HEK293 (cell line): ENCODE measurements around the gene BIN1.
A peak's percentile ranks its signal among the peaks of the same experiment; 100 is the strongest.

Experiments used
- BCL11A ChIP-seq: fragments of 450-650 bp; formaldehyde crosslinking; IDR thresholded peaks from 2 replicates; pipeline ENCODE4 v1.5.1; 2016; ENCODE audit warnings: low read depth, missing biosample characterization, missing genetic modification characterization
- IKZF3 ChIP-seq: fragments of 450-650 bp; IDR thresholded peaks from 2 replicates; pipeline ENCODE4 v1.5.0; 2018; ENCODE audit warnings: missing biosample characterization, mild to moderate bottlenecking, missing genetic modification characterization, moderate library complexity
- MYNN ChIP-seq: fragments of 450-650 bp; formaldehyde crosslinking; IDR thresholded peaks from 2 replicates; pipeline ENCODE4 v1.5.1; 2016; ENCODE audit warnings: missing biosample characterization, missing genetic modification characterization, borderline replicate concordance
- REST ChIP-seq: fragments of 450-650 bp; formaldehyde crosslinking; IDR thresholded peaks from 2 replicates; pipeline ENCODE4 v1.5.1; 2016; ENCODE audit warnings: missing biosample characterization, missing genetic modification characterization
- TCF7L2 ChIP-seq: IDR thresholded peaks from 2 replicates; pipeline ENCODE4 v1.6.1; 2011; ENCODE audit warnings: low read depth, mild to moderate bottlenecking, inconsistent platforms, low read length, moderate library complexity, borderline replicate concordance
- ZBTB21 ChIP-seq: fragments of 450-650 bp; formaldehyde crosslinking; IDR thresholded peaks from 2 replicates; pipeline ENCODE4 v1.5.1; 2017; ENCODE audit warnings: missing biosample characterization, missing genetic modification characterization
- ZNF426 ChIP-seq: fragments of 450-650 bp; formaldehyde crosslinking; IDR thresholded peaks from 2 replicates; pipeline ENCODE4 v1.5.1; 2017; ENCODE audit warnings: missing biosample characterization, missing genetic modification characterization, mild to moderate bottlenecking, inconsistent platforms, moderate library complexity
- ZNF571 ChIP-seq: fragments of 450-650 bp; formaldehyde crosslinking; IDR thresholded peaks from 2 replicates; pipeline ENCODE4 v1.5.0; 2017; ENCODE audit warnings: missing biosample characterization, missing genetic modification characterization
- ZNF600 ChIP-seq: fragments of 450-650 bp; formaldehyde crosslinking; IDR thresholded peaks from 2 replicates; pipeline ENCODE4 v1.5.1; 2016; ENCODE audit warnings: missing biosample characterization, missing genetic modification characterization
- ZNF629 ChIP-seq: fragments of 450-650 bp; formaldehyde crosslinking; IDR thresholded peaks from 2 replicates; pipeline ENCODE4 v1.5.1; 2017; ENCODE audit warnings: missing biosample characterization, missing genetic modification characterization
- ZNF704 ChIP-seq: fragments of 450-650 bp; formaldehyde crosslinking; IDR thresholded peaks from 2 replicates; pipeline ENCODE4 v1.5.1; 2016; ENCODE audit warnings: missing biosample characterization, missing genetic modification characterization
- TF ChIP-seq, protein P1 (sequence below): fragments of 450-650 bp; formaldehyde crosslinking; IDR thresholded peaks from 2 replicates; pipeline ENCODE4 v1.5.1; 2016; ENCODE audit warnings: missing biosample characterization, missing genetic modification characterization
- TF ChIP-seq, protein P2 (sequence below): fragments of 450-650 bp; formaldehyde crosslinking; conservative IDR thresholded peaks from 2 replicates; pipeline ENCODE4 v1.5.1; 2016; ENCODE audit warnings: low read depth, missing biosample characterization, missing genetic modification characterization

GRCh38 chr2:127049927-127050802 is 56.8 kb downstream of the BIN1 start:
- no peak for TF ChIP-seq BCL11A (tag by site-specific recombination)
- no peak for TF ChIP-seq ZNF704 (tag by site-specific recombination)
- TF ChIP-seq ZNF629 = no peak
- TF ChIP-seq ZNF571 (tag by site-specific recombination) = no peak
- no peak for TF ChIP-seq MYNN (tag by site-specific recombination)
- TF ChIP-seq, protein P1, sequence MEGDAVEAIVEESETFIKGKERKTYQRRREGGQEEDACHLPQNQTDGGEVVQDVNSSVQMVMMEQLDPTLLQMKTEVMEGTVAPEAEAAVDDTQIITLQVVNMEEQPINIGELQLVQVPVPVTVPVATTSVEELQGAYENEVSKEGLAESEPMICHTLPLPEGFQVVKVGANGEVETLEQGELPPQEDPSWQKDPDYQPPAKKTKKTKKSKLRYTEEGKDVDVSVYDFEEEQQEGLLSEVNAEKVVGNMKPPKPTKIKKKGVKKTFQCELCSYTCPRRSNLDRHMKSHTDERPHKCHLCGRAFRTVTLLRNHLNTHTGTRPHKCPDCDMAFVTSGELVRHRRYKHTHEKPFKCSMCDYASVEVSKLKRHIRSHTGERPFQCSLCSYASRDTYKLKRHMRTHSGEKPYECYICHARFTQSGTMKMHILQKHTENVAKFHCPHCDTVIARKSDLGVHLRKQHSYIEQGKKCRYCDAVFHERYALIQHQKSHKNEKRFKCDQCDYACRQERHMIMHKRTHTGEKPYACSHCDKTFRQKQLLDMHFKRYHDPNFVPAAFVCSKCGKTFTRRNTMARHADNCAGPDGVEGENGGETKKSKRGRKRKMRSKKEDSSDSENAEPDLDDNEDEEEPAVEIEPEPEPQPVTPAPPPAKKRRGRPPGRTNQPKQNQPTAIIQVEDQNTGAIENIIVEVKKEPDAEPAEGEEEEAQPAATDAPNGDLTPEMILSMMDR (tag by site-specific recombination) = peak; percentile 97
- no peak for TF ChIP-seq TCF7L2
- TF ChIP-seq, protein P2, sequence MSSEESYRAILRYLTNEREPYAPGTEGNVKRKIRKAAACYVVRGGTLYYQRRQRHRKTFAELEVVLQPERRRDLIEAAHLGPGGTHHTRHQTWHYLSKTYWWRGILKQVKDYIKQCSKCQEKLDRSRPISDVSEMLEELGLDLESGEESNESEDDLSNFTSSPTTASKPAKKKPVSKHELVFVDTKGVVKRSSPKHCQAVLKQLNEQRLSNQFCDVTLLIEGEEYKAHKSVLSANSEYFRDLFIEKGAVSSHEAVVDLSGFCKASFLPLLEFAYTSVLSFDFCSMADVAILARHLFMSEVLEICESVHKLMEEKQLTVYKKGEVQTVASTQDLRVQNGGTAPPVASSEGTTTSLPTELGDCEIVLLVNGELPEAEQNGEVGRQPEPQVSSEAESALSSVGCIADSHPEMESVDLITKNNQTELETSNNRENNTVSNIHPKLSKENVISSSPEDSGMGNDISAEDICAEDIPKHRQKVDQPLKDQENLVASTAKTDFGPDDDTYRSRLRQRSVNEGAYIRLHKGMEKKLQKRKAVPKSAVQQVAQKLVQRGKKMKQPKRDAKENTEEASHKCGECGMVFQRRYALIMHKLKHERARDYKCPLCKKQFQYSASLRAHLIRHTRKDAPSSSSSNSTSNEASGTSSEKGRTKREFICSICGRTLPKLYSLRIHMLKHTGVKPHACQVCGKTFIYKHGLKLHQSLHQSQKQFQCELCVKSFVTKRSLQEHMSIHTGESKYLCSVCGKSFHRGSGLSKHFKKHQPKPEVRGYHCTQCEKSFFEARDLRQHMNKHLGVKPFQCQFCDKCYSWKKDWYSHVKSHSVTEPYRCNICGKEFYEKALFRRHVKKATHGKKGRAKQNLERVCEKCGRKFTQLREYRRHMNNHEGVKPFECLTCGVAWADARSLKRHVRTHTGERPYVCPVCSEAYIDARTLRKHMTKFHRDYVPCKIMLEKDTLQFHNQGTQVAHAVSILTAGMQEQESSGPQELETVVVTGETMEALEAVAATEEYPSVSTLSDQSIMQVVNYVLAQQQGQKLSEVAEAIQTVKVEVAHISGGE (tag by site-specific recombination) = no peak
- peak; percentile 41; the same call in 1 of the 2 replicates for TF ChIP-seq ZNF600 (tag by site-specific recombination)
- TF ChIP-seq REST = no peak
- no peak for TF ChIP-seq ZNF426 (tag by site-specific recombination)
- TF ChIP-seq IKZF3 (tag by site-specific recombination) = no peak
- no peak for TF ChIP-seq ZBTB21 (tag by site-specific recombination)
